GM18511 (cell line): Measurements from ENCODE around the gene ARHGDIB.

Source experiments
- ATAC-seq: cut with Tn5 transposase; IDR thresholded peaks from one replicate; pipeline ENCODE4 v1.9.1; 2021; ENCODE audit warnings: mild to moderate bottlenecking, moderate library complexity; ENCODE audit not compliant: unreplicated experiment

Gene ARHGDIB

GRCh38 chr12:14984036-14984435 lies 22.6 kb upstream of the ARHGDIB start:
- no peak for ATAC-seq

- ATAC-seq, result no peak
Measured at GRCh38 chr12:14982991-14983390, 21.6 kb upstream of the ARHGDIB start.

GRCh38 chr12:14982562-14982961 lies 21.2 kb upstream of the ARHGDIB start:
- ATAC-seq, result no peak

- peak; percentile 56 for ATAC-seq
Measured at GRCh38 chr12:14981049-14981448, 19.6 kb upstream of the ARHGDIB start.

- ATAC-seq, result no peak
Measured at GRCh38 chr12:14979468-14979867, 18.1 kb upstream of the ARHGDIB start.

- no peak for ATAC-seq
Measured at GRCh38 chr12:14976658-14977057, 15.3 kb upstream of the ARHGDIB start.

GRCh38 chr12:14975457-14975856 lies 14.1 kb upstream of the ARHGDIB start:
- no peak for ATAC-seq

GRCh38 chr12:14974633-14975032 lies 13.2 kb upstream of the ARHGDIB start:
- no peak for ATAC-seq

- no peak for ATAC-seq
Measured at GRCh38 chr12:14972816-14973215, 11.4 kb upstream of the ARHGDIB start, which contains the start of gene PDE6H. TSS of gene PDE6H (plus strand) at chr12:14973042. CDS start at chr12:14978013, 4,971 bp downstream.

- no peak for ATAC-seq
Measured at GRCh38 chr12:14970473-14970872, 9.1 kb upstream of the ARHGDIB start.

- no peak for ATAC-seq
Measured at GRCh38 chr12:14968478-14968877, 7.1 kb upstream of the ARHGDIB start.

GRCh38 chr12:14965221-14965620 lies 3.8 kb upstream of the ARHGDIB start:
- ATAC-seq, result no peak

- no peak for ATAC-seq
Measured at GRCh38 chr12:14964406-14964805, 3.0 kb upstream of the ARHGDIB start.

- no peak for ATAC-seq
Measured at GRCh38 chr12:14963520-14963919, 2.1 kb upstream of the ARHGDIB start.

- no peak for ATAC-seq
Measured at GRCh38 chr12:14962797-14963196, 1.4 kb upstream of the ARHGDIB start.

GRCh38 chr12:14962153-14962539 lies 745 bp upstream of the ARHGDIB start:
- no peak for ATAC-seq

- ATAC-seq, result peak; percentile 45
Measured at GRCh38 chr12:14960548-14961465, 594 bp downstream of the ARHGDIB start.

GRCh38 chr12:14959916-14960496 lies 1.4 kb downstream of the ARHGDIB start:
- no peak for ATAC-seq

- ATAC-seq, result no peak
Measured at GRCh38 chr12:14959463-14959862, 1.9 kb downstream of the ARHGDIB start.

- no peak for ATAC-seq
Measured at GRCh38 chr12:14959126-14959440, 2.3 kb downstream of the ARHGDIB start.

GRCh38 chr12:14958361-14959125 lies 2.9 kb downstream of the ARHGDIB start:
- ATAC-seq, result no peak
